AG04450 (cell line): ENCODE measurements around the gene STAB2. TPM values are rescaled to one million over a fixed set of nuclear protein-coding genes. Genes with fewer than 3 reads are reported as not detected.

Source experiments
- CTCF ChIA-PET: fragments of 300-600, 350-600 bp; formaldehyde crosslinking; extraction: SDS; loops from one replicate; lab custom pipeline; 2022; ENCODE audit warnings: antibody characterized with exemption, inconsistent platforms; lab: Charles Lee
- POLR2A ChIA-PET: fragments of 350-600 bp; formaldehyde crosslinking; extraction: SDS; loops from one replicate; lab custom pipeline; 2021; ENCODE audit warnings: antibody characterized with exemption, inconsistent platforms; lab: Yijun Ruan, JAX
- DNase-seq: peaks from one replicate; pipeline ENCODE4 v3.0.0-alpha.2; 2011; ENCODE audit warnings: low read depth, low spot score
- H3K27ac ChIP-seq: one replicate; pipeline ENCODE4 v1.5.1; 2012; ENCODE audit warnings: low read depth, low read length, control low read depth
- H3K27me3 ChIP-seq: one replicate; pipeline ENCODE4 v1.6.0; 2012; ENCODE audit warnings: low read length; ENCODE audit not compliant: control insufficient read depth, insufficient read depth
- H3K4me3 ChIP-seq: 2 replicates; pipeline ENCODE4 v1.5.1; 2011; ENCODE audit warnings: mild to moderate bottlenecking, low read depth, low read length, control low read depth
- H3K9me3 ChIP-seq: 2 replicates; pipeline ENCODE4 v1.5.1; 2012; ENCODE audit warnings: low read length; ENCODE audit not compliant: control insufficient read depth, insufficient read depth
- CTCF ChIP-seq: IDR thresholded peaks from 2 replicates; pipeline ENCODE4 v1.5.1; 2011; ENCODE audit warnings: low read depth, low read length, control low read depth, inconsistent platforms
- polyA plus RNA-seq: library from polyadenylated mRNA; depleted of rRNA; stranded (reverse); fragments of >200 nt; gene quantifications from 2 replicates; pipeline ENCODE4 v1.2.3, GENCODE V29; 2011

Gene STAB2
- polyA plus RNA-seq, 1 experiment, result not detected

GRCh38 chr12:103705927-103706326, 118.9 kb downstream of the STAB2 start:
- ChIA-PET CTCF (no interaction called here), POLR2A (no interaction called here)
- TF ChIP-seq CTCF, result no peak
- DNase-seq, result no peak
- peaks cover 14% of the 10 kb centered on the region for H3K27me3 ChIP-seq
- H3K4me3 ChIP-seq, result no peak overlapping the region
- H3K9me3 ChIP-seq, result no peaks in the 10 kb centered on the region
- no peak overlapping the region for H3K27ac ChIP-seq

- no peak for TF ChIP-seq CTCF
- Histone ChIP-seq H3K27ac (no peak overlapping the region), H3K9me3 (no peaks in the 10 kb centered on the region), H3K4me3 (no peak overlapping the region), H3K27me3 (peaks cover 14% of the 10 kb centered on the region)
- CTCF ChIA-PET, result no interaction called here
- POLR2A ChIA-PET, result no interaction called here
- no peak for DNase-seq
Measured at GRCh38 chr12:103707446-103707845, 120.4 kb downstream of the STAB2 start.

GRCh38 chr12:103710544-103710943, 123.5 kb downstream of the STAB2 start:
- H3K27me3 ChIP-seq, result peaks cover 10% of the 10 kb centered on the region
- no peak for DNase-seq
- CTCF ChIA-PET, result no interaction called here
- POLR2A ChIA-PET, result no interaction called here
- H3K4me3 ChIP-seq, result no peak overlapping the region
- TF ChIP-seq CTCF, result no peak
- no peak overlapping the region for H3K27ac ChIP-seq
- no peaks in the 10 kb centered on the region for H3K9me3 ChIP-seq

GRCh38 chr12:103712216-103712615, 125.1 kb downstream of the STAB2 start:
- DNase-seq, result no peak
- Histone ChIP-seq H3K9me3 (no peaks in the 10 kb centered on the region), H3K4me3 (no peak overlapping the region), H3K27me3 (peaks cover 7% of the 10 kb centered on the region), H3K27ac (no peak overlapping the region)
- POLR2A ChIA-PET, result no interaction called here
- no peak for TF ChIP-seq CTCF
- CTCF ChIA-PET, result no interaction called here

GRCh38 chr12:103715494-103715893, 128.4 kb downstream of the STAB2 start:
- DNase-seq, result no peak
- H3K4me3 ChIP-seq, result no peak overlapping the region
- ChIA-PET POLR2A (no interaction called here), CTCF (no interaction called here)
- TF ChIP-seq CTCF, result no peak
- no peaks in the 10 kb centered on the region for H3K27me3 ChIP-seq
- H3K27ac ChIP-seq, result no peak overlapping the region
- H3K9me3 ChIP-seq, result no peaks in the 10 kb centered on the region
